AG20443 (cell line): ENCODE measurements around the gene DDX10.
A peak's percentile ranks its signal among the peaks of the same experiment; 100 is the strongest.

ENCODE experiments used
- DNase-seq: peaks from one replicate; pipeline ENCODE4 v3.0.0; 2012; ENCODE audit warnings: low spot score, mixed read lengths

The DDX10 gene

DNA sequence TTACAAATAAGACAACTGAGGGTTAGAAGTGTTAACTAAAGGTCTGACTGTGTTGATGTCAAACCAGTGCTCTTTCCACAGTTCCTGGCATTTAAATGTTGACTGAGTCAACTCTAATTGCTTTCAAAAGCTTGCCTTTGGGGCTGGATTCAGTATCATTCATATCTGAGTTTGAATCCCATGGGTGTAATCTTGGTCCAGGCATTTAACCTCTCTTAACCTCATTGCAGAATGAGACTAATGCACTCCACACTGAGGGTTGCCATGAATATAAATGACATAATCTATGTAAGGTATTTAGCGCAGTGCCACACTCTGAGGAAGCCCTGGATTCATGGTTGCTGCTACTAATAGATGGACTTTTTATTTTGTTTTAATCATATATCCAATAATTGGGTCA, 274.3 kb downstream of the DDX10 start:
- DNase-seq: no peak

DNA sequence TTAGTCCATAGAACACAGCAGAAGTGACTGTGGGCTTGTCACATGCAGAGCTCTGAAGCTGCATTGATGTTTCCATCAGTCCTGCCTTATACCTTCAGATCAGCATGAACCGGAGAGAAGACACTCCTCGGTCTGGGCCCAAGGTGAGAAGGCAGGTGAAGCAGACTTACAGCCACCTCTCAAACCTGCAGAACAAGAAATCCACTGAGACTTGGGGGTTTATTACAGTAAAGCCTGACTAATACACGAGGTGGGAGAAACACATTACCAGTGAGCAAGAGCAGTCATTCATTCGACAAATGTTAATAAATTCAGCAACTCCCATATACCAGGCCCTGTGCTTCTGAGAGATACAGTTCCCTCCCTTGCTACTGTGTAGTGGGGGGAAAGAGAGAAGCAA, 279.0 kb downstream of the DDX10 start:
- DNase-seq: no peak

DNA sequence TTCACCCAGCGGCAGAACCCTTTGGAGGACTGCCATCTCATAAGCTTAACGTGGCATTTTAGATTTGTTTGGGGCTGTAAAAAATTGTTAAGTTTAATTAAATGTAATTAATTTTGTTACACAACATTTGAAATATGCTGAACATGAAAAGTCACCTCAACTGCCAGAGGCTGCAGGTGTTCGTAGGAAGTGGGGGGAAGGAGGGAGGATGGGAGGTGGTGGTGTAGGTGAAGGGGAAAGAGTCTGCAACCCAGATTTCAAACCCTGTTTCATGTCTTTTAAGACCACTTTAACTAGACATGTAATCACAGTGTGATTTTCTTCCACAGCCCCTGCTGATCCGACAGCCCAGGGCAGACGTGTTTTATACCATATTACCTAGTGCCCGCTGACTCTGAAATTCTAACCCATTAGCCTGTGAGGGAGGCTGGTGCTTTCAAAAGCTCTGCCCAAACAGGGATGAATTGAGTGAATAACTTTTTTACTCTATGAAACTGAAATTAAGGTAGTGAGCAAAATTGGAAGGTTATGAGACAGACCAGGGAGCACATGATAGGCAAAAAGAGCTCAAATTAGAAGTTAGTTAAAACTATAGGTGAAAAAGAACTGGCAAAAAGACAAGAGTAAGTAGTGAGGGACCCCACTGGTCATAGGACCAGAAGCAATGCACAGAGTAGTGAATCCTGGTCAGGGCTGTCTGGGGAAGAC, 279.8 kb downstream of the DDX10 start:
- DNase-seq: no peak

DNA sequence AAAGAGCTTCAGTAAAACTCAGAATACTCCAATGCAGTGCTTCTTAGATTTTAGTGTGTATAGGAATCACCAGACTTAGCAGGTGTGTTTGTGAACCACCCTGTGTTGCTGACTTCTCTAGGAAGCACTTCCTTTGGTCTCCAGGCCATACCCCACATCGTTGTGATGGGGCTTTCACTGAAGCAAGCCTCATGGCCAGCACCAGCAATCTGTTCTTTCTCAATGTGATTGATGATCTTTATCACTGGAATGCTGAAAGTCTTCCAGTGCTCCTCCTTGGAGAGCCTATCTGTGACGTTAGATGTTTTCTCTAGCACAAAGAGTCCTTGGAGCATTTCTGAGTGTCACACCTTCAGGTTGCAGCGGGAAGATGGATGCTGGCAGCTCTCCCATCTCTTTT, 280.5 kb downstream of the DDX10 start:
- no peak for DNase-seq

DNA sequence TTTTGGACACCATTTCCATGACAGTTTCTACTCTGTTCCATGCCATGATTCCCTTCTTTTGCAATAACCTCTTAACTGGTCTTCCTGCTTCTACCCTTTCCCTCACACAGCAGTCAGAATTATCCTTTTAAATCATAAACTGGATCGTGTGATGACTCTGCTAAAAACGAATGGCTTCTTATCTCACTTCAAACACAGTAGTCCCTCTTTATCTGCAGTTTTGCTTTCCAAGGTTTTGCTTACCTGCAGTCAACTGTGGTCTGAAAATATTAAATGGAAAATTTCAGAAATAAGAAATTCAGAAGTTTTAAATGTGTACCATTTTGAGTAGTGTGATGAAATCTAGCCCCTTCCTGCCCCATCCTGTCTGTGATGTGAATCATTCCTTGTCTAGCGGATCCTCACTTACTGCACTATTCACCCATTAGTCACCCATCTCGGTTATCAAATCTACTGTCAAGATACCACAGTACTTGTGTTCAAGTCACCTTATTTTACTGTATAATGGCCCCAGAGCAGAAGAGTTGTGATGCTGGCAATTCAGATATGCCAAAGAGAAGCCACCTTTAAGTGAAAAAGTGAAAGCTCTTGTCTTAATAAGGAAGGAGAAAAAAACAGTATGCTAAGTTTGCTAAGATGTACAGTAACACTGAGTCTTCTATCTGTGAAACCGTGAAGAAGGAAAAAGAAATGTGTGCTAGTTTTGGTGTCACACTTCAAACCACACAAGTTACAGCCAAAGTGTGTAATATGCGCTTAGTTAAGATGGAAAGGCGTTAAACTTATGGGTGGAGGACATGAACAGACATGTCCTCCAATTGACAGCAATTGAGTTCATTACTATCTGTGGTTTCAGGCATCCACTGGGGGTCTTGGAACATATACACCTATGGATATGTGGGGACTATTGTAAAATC, 283.0 kb downstream of the DDX10 start:
- no peak for DNase-seq

DNA sequence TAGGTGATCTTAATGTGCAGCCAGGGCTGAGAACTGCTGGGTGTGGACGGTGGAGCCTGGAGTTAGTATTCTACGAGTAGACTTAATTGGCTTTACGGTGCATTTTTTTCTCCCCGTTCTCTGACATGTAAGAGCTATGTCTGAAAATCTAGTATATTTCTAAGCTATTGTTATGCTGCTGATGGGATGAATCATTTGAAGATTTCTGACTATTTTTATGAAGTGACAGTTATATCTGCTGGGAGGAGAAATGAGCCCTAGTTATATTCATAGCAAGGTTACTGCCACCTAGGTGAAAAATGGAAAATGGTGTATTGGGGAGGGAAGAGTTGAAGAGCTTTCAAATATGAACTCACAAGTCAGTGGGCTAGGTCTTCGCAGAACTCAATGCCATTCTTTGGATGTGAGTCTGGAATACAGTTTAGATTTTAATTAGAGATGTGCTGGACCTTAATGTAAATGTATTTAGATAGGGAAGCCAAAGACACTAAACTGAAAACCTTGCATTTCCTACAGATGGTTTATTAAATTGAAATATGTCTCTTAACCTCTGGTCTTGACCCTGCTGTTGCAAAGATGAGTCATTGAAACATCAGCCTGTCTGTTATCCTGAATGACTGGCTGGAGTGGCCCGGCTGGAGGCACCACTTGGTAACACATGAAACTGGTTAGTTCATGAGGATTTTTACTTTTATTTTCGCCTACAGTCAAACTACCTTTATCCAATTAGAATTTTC, 293.7 kb downstream of the DDX10 start:
- DNase-seq: peak; percentile 49

DNA sequence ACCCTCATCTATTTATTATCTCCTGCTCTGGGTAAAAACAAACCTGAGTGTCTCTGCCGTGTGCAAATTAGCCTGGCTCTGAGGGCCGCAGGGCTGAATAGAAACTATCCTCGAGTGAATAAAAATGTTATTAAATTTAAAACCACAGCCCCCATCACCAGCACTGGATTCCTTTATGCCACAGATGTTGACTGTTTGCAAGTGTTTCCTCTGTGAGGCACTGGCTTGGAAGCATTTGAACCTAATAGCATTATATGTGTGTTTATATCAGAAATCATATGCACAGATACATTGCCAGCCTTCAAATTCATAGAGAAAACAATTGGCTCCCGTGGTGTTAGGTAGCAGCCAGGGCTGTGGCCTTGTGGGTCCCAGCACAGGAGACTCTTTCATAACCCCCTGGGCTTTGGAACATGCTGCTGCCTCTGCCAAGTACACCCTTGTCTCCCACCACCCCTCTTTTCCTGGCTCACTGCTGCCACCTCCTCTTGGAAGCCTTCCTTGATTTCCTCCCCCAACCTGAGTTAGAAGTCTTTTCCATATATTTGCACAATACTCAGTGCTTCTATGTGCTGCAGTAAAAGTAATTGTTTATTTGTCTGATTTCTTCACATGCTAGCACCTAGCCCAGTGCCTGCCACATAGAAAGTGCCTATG, 294.4 kb downstream of the DDX10 start:
- DNase-seq: no peak

DNA sequence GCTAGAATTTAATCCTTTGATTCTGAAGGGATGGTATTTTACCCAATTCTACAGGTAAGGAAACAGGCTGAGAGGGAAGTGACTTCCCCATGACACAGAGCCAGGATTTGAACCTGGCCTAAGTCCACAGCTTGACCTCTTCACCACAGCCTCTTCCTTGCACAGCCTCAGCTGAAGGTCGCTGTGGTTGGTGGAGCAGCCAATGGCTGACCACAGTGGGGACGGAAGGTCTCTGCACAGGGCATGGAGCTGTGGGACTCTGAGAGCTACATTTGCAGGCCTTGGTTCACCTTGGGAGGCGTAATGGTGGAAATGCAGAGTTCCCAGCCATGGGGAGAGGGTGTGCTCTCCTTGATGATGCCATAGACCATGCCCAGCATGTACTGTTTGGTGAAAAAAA, 295.0 kb downstream of the DDX10 start:
- no peak for DNase-seq

DNA sequence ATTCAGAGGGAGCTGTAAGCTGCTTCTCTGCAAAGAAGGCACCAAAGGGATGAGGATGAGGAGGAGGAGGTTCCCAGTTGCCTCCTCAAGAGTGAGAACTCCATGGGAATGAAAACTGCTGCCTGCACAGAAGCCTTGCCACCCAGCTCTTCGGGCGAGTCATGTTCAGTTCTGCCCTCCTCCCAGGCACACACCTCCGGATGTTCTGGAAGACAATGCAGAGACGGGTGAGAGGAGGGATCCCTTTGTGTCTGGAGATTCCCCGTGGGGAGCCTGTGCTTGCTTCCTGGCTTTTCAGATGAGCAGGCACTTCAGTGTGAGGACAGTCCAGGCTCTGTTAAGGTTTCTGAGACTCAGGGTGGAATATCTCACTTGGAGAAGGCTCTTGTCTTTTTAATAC, 295.6 kb downstream of the DDX10 start:
- no peak for DNase-seq

DNA sequence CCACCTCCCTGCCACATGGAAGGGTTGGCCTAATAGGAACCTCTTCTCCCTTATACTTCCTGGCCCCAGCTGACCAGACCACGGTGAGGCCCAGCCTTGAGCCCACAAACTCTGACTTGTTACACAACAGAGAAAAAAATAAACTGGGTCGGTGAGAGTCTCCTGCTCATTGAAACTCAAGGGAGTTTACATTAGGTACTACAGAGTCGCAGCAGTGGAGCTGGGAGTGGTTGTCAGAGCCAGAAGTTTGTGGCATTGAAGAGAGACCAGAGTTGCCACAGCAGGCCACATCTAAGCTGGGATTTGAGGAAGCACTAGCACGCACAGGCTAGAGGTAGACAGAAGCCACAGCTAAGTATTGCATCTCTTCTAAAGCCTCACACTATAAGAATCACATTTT, 296.2 kb downstream of the DDX10 start:
- DNase-seq: no peak

DNA sequence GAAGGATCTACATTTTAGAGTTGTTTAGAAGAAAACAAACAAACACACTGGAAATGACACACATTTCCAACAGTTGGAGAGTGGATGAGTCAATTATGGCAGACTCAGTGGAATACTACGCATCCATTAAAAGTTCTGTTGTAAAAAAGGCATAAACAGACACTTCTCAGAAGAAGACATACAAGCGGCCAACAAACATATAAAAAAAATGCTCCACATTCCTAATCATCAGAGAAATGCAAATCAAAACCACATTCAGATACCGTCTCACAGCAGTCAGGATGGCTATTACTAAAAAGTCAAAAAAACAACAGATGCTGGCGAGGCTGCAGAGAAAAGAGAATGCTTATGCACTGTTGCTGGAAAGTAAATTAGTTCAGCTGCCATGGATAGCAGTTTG, 298.2 kb downstream of the DDX10 start:
- DNase-seq: no peak

DNA sequence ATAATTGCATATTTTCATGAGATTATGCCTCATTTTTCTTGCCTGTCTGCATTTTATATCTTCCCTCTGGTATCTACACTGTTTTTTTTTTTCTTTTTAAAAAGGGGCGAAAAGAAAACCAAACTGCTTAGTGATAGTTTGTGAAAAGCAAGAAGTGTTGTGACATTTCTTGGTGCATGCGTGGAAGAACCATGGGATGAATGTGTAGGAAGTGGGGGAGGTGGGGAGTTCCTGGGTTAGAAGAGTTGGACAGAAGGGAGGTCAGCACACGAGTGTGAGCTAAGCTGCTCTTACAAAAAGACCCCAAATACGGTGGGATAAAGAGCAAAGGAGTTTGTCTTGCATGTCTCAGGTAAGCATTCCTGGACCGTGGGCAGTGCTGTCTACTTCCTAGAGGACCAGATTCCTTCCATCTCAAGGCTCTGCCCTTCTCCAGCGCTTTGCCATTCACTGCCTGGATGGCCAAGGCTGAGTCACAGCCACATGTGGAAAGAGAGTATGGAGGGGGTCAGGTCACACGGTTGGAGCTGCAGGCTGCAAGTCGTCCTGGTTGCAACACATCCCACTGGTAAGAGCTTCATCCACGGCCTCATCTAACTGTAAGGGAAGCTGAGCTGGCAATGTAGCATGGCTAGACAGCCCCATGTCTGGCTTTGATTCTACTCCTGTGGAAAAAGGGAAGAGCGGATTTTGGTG, 300.6 kb downstream of the DDX10 start:
- peak; percentile 85 for DNase-seq

DNA sequence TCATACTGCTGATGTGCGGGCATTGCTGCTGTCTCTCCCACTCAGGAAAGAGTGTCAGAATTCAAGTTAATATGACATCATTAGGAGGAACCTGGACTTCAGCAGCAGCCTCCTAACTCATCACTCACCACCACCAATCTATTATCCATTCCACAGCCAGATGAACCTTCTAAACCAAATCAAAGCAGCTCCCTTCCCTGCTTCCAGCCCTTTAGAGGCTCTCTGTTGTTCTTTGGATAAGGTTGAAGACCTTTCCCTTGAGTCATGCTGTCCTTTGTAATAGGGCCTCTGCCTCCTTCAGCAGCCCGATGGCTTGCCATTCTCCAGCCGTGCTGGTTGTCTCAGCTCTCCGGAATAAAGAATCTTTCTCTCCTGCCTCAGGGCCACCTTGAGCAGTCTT, 301.3 kb downstream of the DDX10 start:
- DNase-seq: no peak

DNA sequence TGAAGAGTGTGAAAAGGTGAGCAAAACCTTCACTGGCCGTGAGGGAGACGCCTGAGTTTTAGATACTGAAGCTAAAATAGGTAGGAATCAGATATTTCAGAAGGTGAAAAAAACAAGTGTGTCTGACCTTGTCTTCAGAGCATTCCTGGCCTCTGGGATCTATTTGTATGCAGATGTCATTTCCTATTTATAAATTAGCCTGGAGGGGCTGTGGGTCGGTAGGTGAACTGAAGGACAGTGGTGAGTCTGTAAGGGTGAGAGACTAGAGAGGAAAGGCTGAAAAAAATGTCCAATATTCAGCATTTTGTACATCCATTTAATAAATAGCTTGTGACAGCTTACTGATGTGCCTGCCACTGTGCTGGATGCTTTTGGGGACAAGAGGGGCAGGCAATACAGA, 302.1 kb downstream of the DDX10 start:
- DNase-seq: no peak

DNA sequence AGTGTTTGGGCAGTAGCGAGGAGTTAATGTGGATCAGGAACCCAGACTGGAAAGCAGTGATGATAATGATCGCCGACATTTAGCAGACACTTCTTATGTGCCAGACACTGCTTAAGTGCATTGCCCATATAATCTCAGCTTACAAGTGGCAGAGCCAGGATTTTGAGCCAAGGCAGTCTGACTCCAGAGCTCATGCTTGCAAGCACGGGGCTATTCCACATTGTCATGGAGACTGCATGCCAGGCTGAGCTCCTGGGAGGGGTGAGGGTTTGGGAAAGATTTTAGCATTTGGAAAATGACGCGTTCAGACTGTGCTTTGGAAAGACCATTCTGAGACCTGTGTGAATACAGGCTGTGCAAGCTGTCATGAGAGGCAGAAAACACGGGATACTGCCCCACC, 302.7 kb downstream of the DDX10 start:
- peak; percentile 81 for DNase-seq

DNA sequence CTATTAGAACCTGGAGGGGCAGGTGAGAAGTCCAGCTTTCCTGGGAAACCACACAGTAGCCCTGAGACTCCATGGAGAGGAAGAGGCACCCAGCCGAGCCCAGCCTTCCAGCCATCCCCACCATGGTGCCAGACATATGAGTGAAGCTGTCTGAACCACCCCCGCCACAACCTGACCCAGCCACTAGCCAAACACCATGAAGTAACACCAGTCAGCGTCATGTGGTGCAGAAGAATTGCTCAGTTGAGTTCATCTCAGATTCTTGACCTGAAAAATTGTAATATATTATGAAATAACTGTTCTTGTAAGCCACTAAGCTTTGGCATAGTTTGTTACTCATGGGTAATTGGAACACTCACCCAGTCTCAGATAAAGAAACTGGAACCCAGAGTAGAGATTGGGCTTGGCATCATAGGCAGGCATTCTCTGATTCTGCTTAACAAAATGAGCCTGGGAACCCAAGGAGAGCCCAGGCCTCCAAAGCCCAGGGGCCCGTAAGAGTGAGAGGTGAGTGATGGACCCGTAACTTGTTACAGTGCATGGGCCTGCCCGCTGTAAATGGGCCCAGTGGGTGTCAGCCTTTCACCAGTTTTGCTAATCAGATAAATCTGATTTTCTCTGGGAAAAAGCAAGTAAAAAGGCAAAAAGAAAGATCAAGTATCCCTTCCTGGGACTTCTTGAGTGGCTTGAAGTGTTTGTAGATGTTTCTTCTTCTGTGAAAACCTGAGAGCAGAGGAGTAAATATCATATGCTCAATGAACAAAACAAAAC, 305.5 kb downstream of the DDX10 start:
- DNase-seq: no peak

DNA sequence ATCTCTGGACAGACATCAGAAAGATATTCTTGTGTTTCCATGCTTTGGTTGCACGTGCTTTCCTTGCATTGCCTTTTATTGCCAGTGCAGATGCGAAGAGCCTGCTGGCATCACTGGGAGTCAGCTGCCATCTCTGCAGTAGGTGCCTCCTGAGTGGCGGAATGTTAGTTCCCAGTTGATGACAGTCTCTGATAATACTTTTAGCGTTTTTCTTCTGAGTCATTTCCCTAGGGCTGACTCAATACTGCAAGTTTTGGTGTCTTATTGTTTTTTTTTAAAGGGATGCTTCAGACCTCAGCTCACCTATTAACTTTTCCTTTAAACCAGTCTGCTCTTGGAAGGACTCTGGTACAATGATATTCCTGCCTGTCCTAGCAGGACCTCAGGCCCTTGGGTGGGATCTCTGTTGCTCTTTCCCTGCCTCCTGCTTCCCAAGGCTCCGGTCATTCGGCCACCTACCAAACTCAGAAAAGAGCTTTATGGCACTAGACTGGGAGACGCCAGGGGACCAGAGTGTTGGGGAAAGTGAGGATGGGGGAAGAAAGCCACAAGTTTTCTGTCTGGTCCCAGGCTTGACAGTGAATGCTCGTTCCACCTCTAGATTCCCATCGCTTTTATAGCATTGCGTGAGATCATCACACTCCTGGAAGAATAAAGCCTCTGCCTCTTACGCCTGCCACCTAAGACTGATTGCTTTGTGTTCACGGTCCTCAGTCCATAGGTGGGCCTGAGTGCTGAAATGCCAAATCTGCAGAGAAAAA, 308.7 kb downstream of the DDX10 start:
- peak; percentile 81 for DNase-seq

DNA sequence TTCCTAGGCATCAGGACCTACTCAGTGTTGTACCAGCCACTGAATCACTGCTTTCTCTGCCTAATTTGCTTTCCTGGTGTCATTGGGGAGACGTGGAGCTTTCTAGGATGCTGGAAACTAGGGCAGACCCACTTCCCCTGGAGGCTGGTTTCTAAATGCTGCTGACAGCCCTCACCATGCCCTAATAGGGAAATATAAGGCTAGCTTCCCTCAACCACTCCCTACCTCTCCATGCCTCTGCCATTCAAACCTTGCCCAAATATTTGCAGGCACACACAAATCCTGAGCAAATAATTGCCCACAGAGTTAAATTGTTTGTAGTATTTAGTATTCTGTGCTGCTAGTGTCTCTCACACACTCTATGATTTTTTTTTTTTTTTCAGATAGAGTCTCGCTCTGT, 310.2 kb downstream of the DDX10 start:
- DNase-seq: no peak

DNA sequence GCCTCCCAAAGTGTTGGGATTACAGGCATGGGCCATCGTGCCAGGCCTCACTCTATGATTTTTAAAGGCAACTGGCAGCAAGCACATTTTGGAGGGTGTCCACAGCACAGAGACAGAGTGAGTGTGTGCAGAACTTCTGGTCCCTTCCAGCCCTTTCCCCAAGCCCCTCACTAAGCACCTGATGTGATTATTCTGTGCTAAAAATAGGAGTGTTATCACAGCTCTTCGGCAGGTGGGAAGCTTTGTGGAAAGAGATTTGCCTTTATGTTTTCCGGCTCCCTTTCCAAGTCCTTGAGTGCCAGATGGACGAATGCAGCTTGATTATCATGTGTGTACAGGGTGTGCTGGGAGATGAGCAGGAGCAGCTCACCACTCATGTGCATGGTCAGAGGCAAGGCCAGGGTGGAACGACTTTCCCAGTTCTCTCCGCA, 310.8 kb downstream of the DDX10 start:
- DNase-seq: no peak
